Skeletal muscle tissue (tissue), 4 donors: Measurements from ENCODE around the gene GPR171. TPM values are rescaled to one million over a fixed set of nuclear protein-coding genes. Genes with fewer than 3 reads are reported as not detected.

ENCODE experiments used
- H3K27ac ChIP-seq: one replicate; pipeline ENCODE4 v1.7.0; 2013; ENCODE audit warnings: mild to moderate bottlenecking, low read depth, low read length, inconsistent platforms
- H3K27me3 ChIP-seq, 3 donors: one replicate each; pipeline ENCODE4 v1.7.0; 2013; ENCODE audit warnings: low read length in 3 of 3; ENCODE audit not compliant: control insufficient read depth in 3 of 3, insufficient read depth in 3 of 3
- H3K36me3 ChIP-seq, 3 donors: one replicate each; pipeline ENCODE4 v1.7.0; 2013; ENCODE audit warnings: low read length in 3 of 3; ENCODE audit not compliant: control insufficient read depth in 3 of 3, insufficient read depth in 3 of 3
- H3K4me1 ChIP-seq, 3 donors: one replicate each; pipeline ENCODE4 v1.7.0; 2013; ENCODE audit warnings: low read length in 3 of 3, mild to moderate bottlenecking in 3 of 3; ENCODE audit not compliant: control insufficient read depth in 3 of 3, insufficient read depth in 3 of 3
- H3K4me3 ChIP-seq, 3 donors: one replicate each; pipeline ENCODE4 v1.7.0; 2013; ENCODE audit warnings: low read length in 3 of 3
- H3K9ac ChIP-seq, 3 donors: one replicate each; pipeline ENCODE4 v1.7.0; 2013; ENCODE audit warnings: low read length in 3 of 3, mild to moderate bottlenecking in 3 of 3, moderate library complexity in 2 of 3, low read depth in 1 of 3
- H3K9me3 ChIP-seq, 3 donors: one replicate each; pipeline ENCODE4 v1.7.0; 2013; ENCODE audit warnings: low read length in 3 of 3; ENCODE audit not compliant: control insufficient read depth in 3 of 3
- total RNA-seq: library from RNA; depleted of rRNA; stranded (reverse); fragments of >200 nt; gene quantifications from one replicate; pipeline ENCODE4 v1.2.3, GENCODE V29; 2014
- donor health status: Osteomylitis.

Gene GPR171
- total RNA-seq, 1 donor from 2014 or later: 1.6 TPM

- Histone ChIP-seq H3K4me1 (peaks cover 4 to 13% (median 7%) of the 10 kb centered on the region in 3 donors), H3K27me3 (no peaks in the 10 kb centered on the region), H3K9me3 (no peaks in the 10 kb centered on the region), H3K4me3 (no peak overlapping the region), H3K9ac (no peak overlapping the region), H3K27ac (peak overlapping the region; percentile 28), H3K36me3 (no peaks in the 10 kb centered on the region)
These were observed 34.5 kb downstream of the GPR171 start for GRCh38 chr3:151168269-151169094.

- Histone ChIP-seq H3K4me3 (no peak overlapping the region), H3K27me3 (no peaks in the 10 kb centered on the region), H3K36me3 (no peaks in the 10 kb centered on the region), H3K4me1 (peaks cover 4 to 13% (median 7%) of the 10 kb centered on the region in 3 donors), H3K27ac (no peak overlapping the region), H3K9me3 (no peaks in the 10 kb centered on the region), H3K9ac (no peak overlapping the region)
These were observed 36.9 kb downstream of the GPR171 start for GRCh38 chr3:151166161-151166560.

GRCh38 chr3:151165226-151165625, 37.8 kb downstream of the GPR171 start:
- no peaks in the 10 kb centered on the region for H3K27me3 ChIP-seq
- H3K27ac ChIP-seq: no peak overlapping the region
- H3K9me3 ChIP-seq: no peaks in the 10 kb centered on the region
- H3K36me3 ChIP-seq: no peaks in the 10 kb centered on the region
- H3K9ac ChIP-seq: no peak overlapping the region
- H3K4me1 ChIP-seq: peaks cover 4 to 5% (median 4%) of the 10 kb centered on the region in 3 donors
- H3K4me3 ChIP-seq: no peak overlapping the region

GRCh38 chr3:151159806-151160205, 43.2 kb downstream of the GPR171 start:
- Histone ChIP-seq H3K27me3 (no peaks in the 10 kb centered on the region), H3K27ac (no peak overlapping the region), H3K9ac (no peak overlapping the region), H3K4me1 (no peaks in the 10 kb centered on the region), H3K9me3 (no peaks in the 10 kb centered on the region), H3K36me3 (no peaks in the 10 kb centered on the region), H3K4me3 (no peak overlapping the region)

- H3K4me3 ChIP-seq: no peak overlapping the region
- H3K9ac ChIP-seq: no peak overlapping the region
- no peak overlapping the region for H3K27ac ChIP-seq
- H3K4me1 ChIP-seq: no peaks in the 10 kb centered on the region
- no peaks in the 10 kb centered on the region for H3K36me3 ChIP-seq
- no peaks in the 10 kb centered on the region for H3K27me3 ChIP-seq
- H3K9me3 ChIP-seq: no peaks in the 10 kb centered on the region
These were observed 46.3 kb downstream of the GPR171 start for GRCh38 chr3:151156618-151157216.

- H3K27me3 ChIP-seq: no peaks in the 10 kb centered on the region
- H3K36me3 ChIP-seq: no peaks in the 10 kb centered on the region
- no peaks in the 10 kb centered on the region for H3K4me1 ChIP-seq
- H3K9ac ChIP-seq: no peak overlapping the region
- no peaks in the 10 kb centered on the region for H3K9me3 ChIP-seq
- no peak overlapping the region for H3K4me3 ChIP-seq
- no peak overlapping the region for H3K27ac ChIP-seq
These were observed 47.4 kb downstream of the GPR171 start for GRCh38 chr3:151155409-151156128.

GRCh38 chr3:151154566-151154965, 48.5 kb downstream of the GPR171 start:
- Histone ChIP-seq H3K36me3 (no peaks in the 10 kb centered on the region), H3K9me3 (no peaks in the 10 kb centered on the region), H3K9ac (no peak overlapping the region), H3K4me3 (no peak overlapping the region), H3K4me1 (no peaks in the 10 kb centered on the region), H3K27ac (no peak overlapping the region), H3K27me3 (no peaks in the 10 kb centered on the region)

- no peak overlapping the region for H3K27ac ChIP-seq
- no peaks in the 10 kb centered on the region for H3K36me3 ChIP-seq
- H3K27me3 ChIP-seq: no peaks in the 10 kb centered on the region
- H3K4me1 ChIP-seq: no peaks in the 10 kb centered on the region
- H3K9me3 ChIP-seq: no peaks in the 10 kb centered on the region
- H3K4me3 ChIP-seq: no peak overlapping the region
- H3K9ac ChIP-seq: no peak overlapping the region
These were observed 50.4 kb downstream of the GPR171 start for GRCh38 chr3:151152455-151153079.
